H1 (cell line): ENCODE measurements around the gene CHRM3. TPM values are rescaled to one million over a fixed set of nuclear protein-coding genes. Genes with fewer than 3 reads are reported as not detected.

ENCODE experiments used
- CTCF ChIA-PET: fragments of 300-600 bp; sonication (Branson Sonifier 250); formaldehyde crosslinking; loops from one replicate; lab custom pipeline; 2021; ENCODE audit not compliant: partially characterized antibody; lab: Charles Lee
- POLR2A ChIA-PET: fragments of 300-600 bp; sonication (Branson Sonifier 250); formaldehyde crosslinking; loops from one replicate; lab custom pipeline; 2021; ENCODE audit warnings: inconsistent platforms; ENCODE audit not compliant: partially characterized antibody; lab: Charles Lee
- DNase-seq, 2 experiments: peaks; one replicate each; pipeline versions ENCODE4 v3.0.0 to v3.0.0-alpha.2; 2010 to 2022; ENCODE audit warnings: low spot score in 2 of 2, low read depth in 1 of 2, mixed read lengths in 1 of 2
- FAIRE-seq: peaks from 2 replicates; lab custom pipeline; 2011; peaks lifted over from hg19 to GRCh38; lab: Jason Lieb, UNC
- H2AFZ ChIP-seq: 2 replicates; pipeline ENCODE4 v1.8.1; 2012; ENCODE audit warnings: low read length, inconsistent platforms
- H2AK5ac ChIP-seq: 2 replicates; pipeline ENCODE4 v1.6.1; 2013; ENCODE audit warnings: low read depth, low read length
- H2BK120ac ChIP-seq: replicated peaks from 2 replicates; pipeline ENCODE3; 2013; ENCODE audit warnings: low read depth, low read length, inconsistent platforms
- H2BK12ac ChIP-seq: 2 replicates; pipeline ENCODE4 v1.6.1; 2013; ENCODE audit warnings: low read depth, low read length
- H2BK15ac ChIP-seq: 2 replicates; pipeline ENCODE4 v1.6.1; 2013; ENCODE audit warnings: low read length
- H2BK20ac ChIP-seq: 2 replicates; pipeline ENCODE4 v1.6.1; 2013; ENCODE audit warnings: low read length
- H2BK5ac ChIP-seq: 2 replicates; pipeline ENCODE4 v1.6.1; 2013; ENCODE audit warnings: low read depth, low read length
- H3K14ac ChIP-seq: 2 replicates; pipeline ENCODE4 v1.6.1; 2013; ENCODE audit warnings: inconsistent platforms; ENCODE audit not compliant: insufficient read length
- H3K18ac ChIP-seq: 2 replicates; pipeline ENCODE4 v1.6.1; 2013; ENCODE audit warnings: low read length; ENCODE audit errors: extremely low read depth
- H3K23ac ChIP-seq: 2 replicates; pipeline ENCODE4 v1.6.1; 2013; ENCODE audit warnings: inconsistent platforms; ENCODE audit not compliant: insufficient read length
- H3K23me2 ChIP-seq: 2 replicates; pipeline ENCODE4 v1.6.1; 2013; ENCODE audit warnings: low read depth, low read length
- H3K27ac ChIP-seq: 2 replicates; pipeline ENCODE4 v1.6.1; 2011; ENCODE audit warnings: low read depth, low read length, inconsistent platforms
- H3K27me3 ChIP-seq, 4 experiments: replicated peaks in 1 of 4; 1 replicate in 1 of 4; 2 replicates in 3 of 4; pipeline versions ENCODE4 v1.6.1 to v1.8.1; 2011 to 2013; ENCODE audit warnings: low read length in 3 of 4, mild to moderate bottlenecking in 3 of 4, inconsistent platforms in 2 of 4, mixed read lengths in 2 of 4, moderate library complexity in 1 of 4; ENCODE audit not compliant: control insufficient read depth in 3 of 4, insufficient read depth in 3 of 4; ENCODE audit errors: extremely low read depth in 1 of 4
- H3K36me3 ChIP-seq, 4 experiments: 2 replicates each; pipeline versions ENCODE4 v1.6.1 to v1.8.1; 2011 to 2013; ENCODE audit warnings: mild to moderate bottlenecking in 4 of 4, low read length in 3 of 4, moderate library complexity in 2 of 4, control low read depth in 1 of 4, inconsistent platforms in 1 of 4; ENCODE audit not compliant: insufficient read depth in 4 of 4, control insufficient read depth in 2 of 4
- H3K4ac ChIP-seq: replicated peaks from 2 replicates; pipeline ENCODE3; 2013; ENCODE audit warnings: low read length, low read depth, mixed read lengths, inconsistent platforms; ENCODE audit not compliant: insufficient read length
- H3K4me1 ChIP-seq, 4 experiments: replicated peaks in 1 of 4; 1 replicate in 1 of 4; 2 replicates in 3 of 4; pipeline versions ENCODE4 v1.6.1 to v1.8.1; 2011 to 2013; ENCODE audit warnings: low read length in 3 of 4, inconsistent platforms in 2 of 4, mixed read lengths in 1 of 4; ENCODE audit not compliant: insufficient read depth in 4 of 4, control insufficient read depth in 3 of 4
- H3K4me2 ChIP-seq, 2 experiments: 2 replicates each; pipeline versions ENCODE4 v1.6.1 to v1.8.1; 2011 to 2013; ENCODE audit warnings: low read depth in 2 of 2, low read length in 2 of 2, control low read depth in 1 of 2, inconsistent platforms in 1 of 2, mild to moderate bottlenecking in 1 of 2; ENCODE audit not compliant: insufficient read depth in 1 of 2
- H3K4me3 ChIP-seq, 4 experiments: fragments of 200-600, 300-600 bp in 1 of 4; sonication (generic), shearing (Covaris generic), sonication (Bioruptor Twin) in 1 of 4; 2 replicates each; pipeline versions ENCODE4 v1.5.1 to v1.8.1; 2011 to 2016; ENCODE audit warnings: low read length in 4 of 4, low read depth in 3 of 4, control low read depth in 2 of 4, inconsistent platforms in 2 of 4, mild to moderate bottlenecking in 2 of 4, mixed read lengths in 1 of 4, moderate library complexity in 1 of 4; ENCODE audit not compliant: insufficient read depth in 2 of 4; ENCODE audit errors: extremely low read depth in 1 of 4
- H3K56ac ChIP-seq: replicated peaks from 2 replicates; pipeline ENCODE3; 2013; ENCODE audit warnings: low read depth, mild to moderate bottlenecking, mixed read lengths, low read length, inconsistent platforms; ENCODE audit not compliant: insufficient read length
- H3K79me1 ChIP-seq: 2 replicates; pipeline ENCODE4 v1.6.1; 2013; ENCODE audit warnings: low read depth, low read length, control low read depth
- H3K79me2 ChIP-seq, 2 experiments: 2 replicates each; pipeline versions ENCODE4 v1.6.1 to v1.8.1; 2012 to 2013; ENCODE audit warnings: low read length in 2 of 2, mild to moderate bottlenecking in 2 of 2, inconsistent platforms in 1 of 2; ENCODE audit not compliant: insufficient read depth in 2 of 2, control insufficient read depth in 1 of 2
- H3K9ac ChIP-seq, 4 experiments: replicated peaks in 1 of 4; 1 replicate in 1 of 4; 2 replicates in 3 of 4; pipeline versions ENCODE4 v1.6.1 to v1.8.1; 2011 to 2013; ENCODE audit warnings: low read depth in 3 of 4, low read length in 3 of 4, control low read depth in 2 of 4, mild to moderate bottlenecking in 2 of 4, moderate library complexity in 2 of 4, inconsistent platforms in 1 of 4; ENCODE audit errors: extremely low read depth in 1 of 4
- H3K9me3 ChIP-seq, 2 experiments: 2 replicates each; pipeline versions ENCODE4 v1.6.1 to v1.8.1; 2012 to 2013; ENCODE audit warnings: mild to moderate bottlenecking in 2 of 2, moderate library complexity in 2 of 2, control low read depth in 1 of 2, inconsistent platforms in 1 of 2, low read depth in 1 of 2, low read length in 1 of 2, mixed read lengths in 1 of 2; ENCODE audit not compliant: insufficient read depth in 2 of 2
- H4K20me1 ChIP-seq, 2 experiments: replicated peaks in 1 of 2; 2 replicates each; pipeline versions ENCODE3 to v1.8.1; 2011 to 2013; ENCODE audit warnings: inconsistent platforms in 2 of 2, low read length in 2 of 2, mild to moderate bottlenecking in 1 of 2; ENCODE audit not compliant: insufficient read depth in 2 of 2, control insufficient read depth in 1 of 2
- H4K5ac ChIP-seq: 2 replicates; pipeline ENCODE4 v1.6.1; 2013; ENCODE audit warnings: low read length, low read depth, mixed read lengths, inconsistent platforms; ENCODE audit not compliant: insufficient read length
- H4K8ac ChIP-seq: 2 replicates; pipeline ENCODE4 v1.8.0; 2013; ENCODE audit warnings: mild to moderate bottlenecking, moderate library complexity, low read length, inconsistent platforms; ENCODE audit not compliant: insufficient read depth; ENCODE audit errors: extremely low read depth
- H4K91ac ChIP-seq: replicated peaks from 2 replicates; pipeline ENCODE3; 2013; ENCODE audit warnings: low read length, mixed read lengths, inconsistent platforms; ENCODE audit not compliant: insufficient read length
- ATF3 ChIP-seq: IDR thresholded peaks from 2 replicates; pipeline ENCODE4 v1.6.1; 2011; ENCODE audit warnings: low read depth, mild to moderate bottlenecking, low read length; ENCODE audit not compliant: insufficient read depth
- CHD1 ChIP-seq: IDR thresholded peaks from 2 replicates; pipeline ENCODE4 v1.6.1; 2012; ENCODE audit warnings: low read depth, low read length, improper control_type of control experiment
- CTBP2 ChIP-seq: IDR thresholded peaks from 2 replicates; pipeline ENCODE4 v1.7.0; 2011; ENCODE audit warnings: borderline replicate concordance, mild to moderate bottlenecking, moderate library complexity, mixed read lengths, low read length; ENCODE audit not compliant: insufficient read depth, insufficient read length
- E2F6 ChIP-seq: IDR thresholded peaks from 2 replicates; pipeline ENCODE4 v1.6.1; 2012; ENCODE audit warnings: inconsistent platforms
- EZH2 ChIP-seq: fragments of 200-600 bp; sonication (generic); IDR thresholded peaks from 2 replicates; pipeline ENCODE4 v1.7.1; 2012; ENCODE audit warnings: low read depth, mild to moderate bottlenecking, moderate library complexity, low read length, inconsistent platforms; ENCODE audit not compliant: severe bottlenecking
- NANOG ChIP-seq: IDR thresholded peaks from 2 replicates; pipeline ENCODE4 v1.6.1; 2011; ENCODE audit warnings: low read length, low read depth, mild to moderate bottlenecking, inconsistent platforms; ENCODE audit not compliant: insufficient read depth, poor library complexity, severe bottlenecking
- RBBP5 ChIP-seq: IDR thresholded peaks from 2 replicates; pipeline ENCODE4 v1.7.1; 2012; ENCODE audit warnings: low read depth, mild to moderate bottlenecking, inconsistent platforms, low read length, moderate library complexity, borderline replicate concordance
- SIRT6 ChIP-seq: IDR thresholded peaks from one replicate; pipeline ENCODE4 v1.7.1; 2012; ENCODE audit warnings: low read length, inconsistent platforms
- SP1 ChIP-seq: IDR thresholded peaks from 2 replicates; pipeline ENCODE4 v1.6.1; 2011; ENCODE audit warnings: low read depth, low read length
- TCF12 ChIP-seq: IDR thresholded peaks from 2 replicates; pipeline ENCODE4 v1.6.1; 2011; ENCODE audit warnings: low read depth, mild to moderate bottlenecking, low read length
- YY1 ChIP-seq: IDR thresholded peaks from 2 replicates; pipeline ENCODE4 v1.6.1; 2011; ENCODE audit warnings: low read depth, mild to moderate bottlenecking, low read length
- WGBS, 2 experiments: shearing (Covaris generic) in 1 of 2; methylation state at CpG; one replicate each; pipeline versions ENCODE4 v1.1.6 to v1.1.7; 2013 to 2015; ENCODE audit warnings: low lambda C conversion rate in 2 of 2, mixed read lengths in 2 of 2, inconsistent platforms in 1 of 2, low coverage in 1 of 2, missing lambda C conversion rate in 1 of 2; ENCODE audit not compliant: insufficient replicate concordance in 2 of 2, insufficient coverage in 1 of 2, insufficient read length in 1 of 2; ENCODE audit errors: extremely low coverage in 1 of 2, missing lambda C conversion rate in 1 of 2; 5-methylcytosine and 5-hydroxymethylcytosine counted together
- polyA plus RNA-seq, 7 experiments: library from polyadenylated mRNA; depleted of rRNA in 3 of 7; stranded (reverse) in 5 of 7; unstranded in 2 of 7; fragments of >200 nt in 5 of 7; fragments of 200-250 nt in 2 of 7; gene quantifications; 1 replicate in 5 of 7; 2 replicates in 1 of 7; 4 replicates in 1 of 7; pipeline versions ENCODE4 v1.2.1 to v1.2.3, GENCODE V29; 2011 to 2013; ENCODE audit warnings: missing spikeins in 2 of 7, mixed read lengths in 2 of 7
- total RNA-seq: library from RNA; stranded (reverse); fragmentation: NEBNext Ultra II Directional; extraction: Animal tissue kit (Norgen Biotek cat#: 25700); gene quantifications from 2 replicates; pipeline ENCODE4 v1.2.1, GENCODE V29; 2021
- TF ChIP-seq, protein P1 (sequence below): IDR thresholded peaks from 2 replicates; pipeline ENCODE4 v1.6.1; 2012; ENCODE audit warnings: low read length, inconsistent platforms

CHRM3 gene
- total and polyA plus RNA-seq, 2 of the 8 experiments (the other 6 are each of a cell fraction or from before 2014, with no cell fraction given), result 3.3 to 5.0 TPM

DNA sequence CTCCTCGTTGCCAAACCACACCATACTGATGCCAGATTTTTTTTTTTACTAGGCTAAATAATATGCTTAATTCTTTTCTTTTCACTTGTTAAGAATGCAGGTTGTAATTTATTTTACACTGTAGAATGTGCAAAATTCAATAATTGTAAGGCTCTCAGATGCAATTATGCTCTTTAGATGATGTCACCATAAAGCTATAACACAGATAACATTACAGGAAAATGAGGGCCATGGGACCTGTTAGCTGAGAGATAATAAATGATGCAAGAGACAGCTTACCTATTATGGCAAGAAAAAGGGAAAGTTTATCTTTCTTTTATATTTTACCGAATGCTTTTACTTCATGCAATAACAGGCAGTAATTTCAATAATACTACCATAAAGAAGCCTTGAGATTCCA lies 35.4 kb downstream of the CHRM3 start:
- Histone ChIP-seq H3K23ac (no peak overlapping the region), H3K18ac (no peak overlapping the region), H3K14ac (no peak overlapping the region), H2BK120ac (no peak overlapping the region), H2AK5ac (no peak overlapping the region), H4K91ac (no peak overlapping the region), H3K36me3 (no peaks in the 10 kb centered on the region), H3K9me3 (no peaks in the 10 kb centered on the region), H3K27me3 (no peaks in the 10 kb centered on the region), H2BK15ac (no peak overlapping the region), H3K9ac (no peak overlapping the region), H3K4me2 (no peak overlapping the region), H3K4ac (no peak overlapping the region), H3K4me1 (no peaks in the 10 kb centered on the region), H4K5ac (no peak overlapping the region), H3K27ac (no peak overlapping the region), H3K79me1 (no peaks in the 10 kb centered on the region), H3K4me3 (no peak overlapping the region), H2BK5ac (no peak overlapping the region), H2BK20ac (no peak overlapping the region), H3K23me2 (no peaks in the 10 kb centered on the region; the same call in 1 of the 2 replicates), H2AFZ (no peak overlapping the region), H3K79me2 (no peaks in the 10 kb centered on the region), H3K56ac (no peak overlapping the region), H2BK12ac (no peak overlapping the region), H4K20me1 (no peaks in the 10 kb centered on the region), H4K8ac (no peak overlapping the region)
- DNase-seq (no peak), FAIRE-seq (no peak)
- CTCF ChIA-PET, result no interaction called here
- 79% methylated on average over 2 of the region's 2 CpGs; no CpG with 5 or more reads in 1 of the 2 experiments for WGBS, 2 experiments
- POLR2A ChIA-PET, result no interaction called here
- no peak for TF ChIP-seq YY1
- no peak for TF ChIP-seq EZH2
- TF ChIP-seq TCF12, result no peak
- no peak for TF ChIP-seq CHD1
- TF ChIP-seq CTBP2, result no peak
- TF ChIP-seq SIRT6, result no peak
- TF ChIP-seq SP1, result no peak
- no peak for TF ChIP-seq NANOG
- no peak for TF ChIP-seq ATF3
- TF ChIP-seq, protein P1, sequence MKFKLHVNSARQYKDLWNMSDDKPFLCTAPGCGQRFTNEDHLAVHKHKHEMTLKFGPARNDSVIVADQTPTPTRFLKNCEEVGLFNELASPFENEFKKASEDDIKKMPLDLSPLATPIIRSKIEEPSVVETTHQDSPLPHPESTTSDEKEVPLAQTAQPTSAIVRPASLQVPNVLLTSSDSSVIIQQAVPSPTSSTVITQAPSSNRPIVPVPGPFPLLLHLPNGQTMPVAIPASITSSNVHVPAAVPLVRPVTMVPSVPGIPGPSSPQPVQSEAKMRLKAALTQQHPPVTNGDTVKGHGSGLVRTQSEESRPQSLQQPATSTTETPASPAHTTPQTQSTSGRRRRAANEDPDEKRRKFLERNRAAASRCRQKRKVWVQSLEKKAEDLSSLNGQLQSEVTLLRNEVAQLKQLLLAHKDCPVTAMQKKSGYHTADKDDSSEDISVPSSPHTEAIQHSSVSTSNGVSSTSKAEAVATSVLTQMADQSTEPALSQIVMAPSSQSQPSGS, result no peak
- no peak for TF ChIP-seq E2F6
- TF ChIP-seq RBBP5, result no peak
